Cerebellar nuclear complex (tissue), 1 donor: Measurements from ENCODE around the gene ANK3.

ENCODE experiments used
- DNase-seq, 2 experiments: peaks; one replicate each; lab custom pipeline; 2025; lab: John Stamatoyannopoulos, UW

ANK3 gene

GRCh38 chr10:60389413-60390025 is at the start of gene ANK3:
Gene ANK3, minus strand, starts transcription at chr10:60389875. Its CDS starts 337 bp downstream, at chr10:60389538.
- peak; percentile 11 to 65 for DNase-seq

- DNase-seq, result peak in 1 of 2 experiments; percentile 85
Observed at GRCh38 chr10:60434418-60435046, 44.9 kb upstream of the ANK3 start.

GRCh38 chr10:60433684-60434083 is 44.0 kb upstream of the ANK3 start:
- no peak for DNase-seq

- no peak for DNase-seq
Observed at GRCh38 chr10:60430836-60431597, 41.3 kb upstream of the ANK3 start.

GRCh38 chr10:60430017-60430416 is 40.3 kb upstream of the ANK3 start:
- peak; percentile 12 to 56 for DNase-seq

- peak; percentile 54 to 85 for DNase-seq
Observed at GRCh38 chr10:60429084-60429849, 39.6 kb upstream of the ANK3 start.

- no peak for DNase-seq
Observed at GRCh38 chr10:60428387-60428737, 38.7 kb upstream of the ANK3 start.

- DNase-seq, result no peak
Observed at GRCh38 chr10:60427709-60428386, 38.2 kb upstream of the ANK3 start.

GRCh38 chr10:60427148-60427547 is 37.5 kb upstream of the ANK3 start:
- DNase-seq, result no peak

GRCh38 chr10:60426425-60426824 is 36.8 kb upstream of the ANK3 start:
- DNase-seq, result no peak

GRCh38 chr10:60425392-60426110 is 35.9 kb upstream of the ANK3 start:
- DNase-seq, result no peak

- no peak for DNase-seq
Observed at GRCh38 chr10:60424971-60425370, 35.3 kb upstream of the ANK3 start.

- DNase-seq, result no peak
Observed at GRCh38 chr10:60423920-60424319, 34.2 kb upstream of the ANK3 start.

- no peak for DNase-seq
Observed at GRCh38 chr10:60422809-60423208, 33.1 kb upstream of the ANK3 start.

- no peak for DNase-seq
Observed at GRCh38 chr10:60420991-60421894, 31.6 kb upstream of the ANK3 start.

- no peak for DNase-seq
Observed at GRCh38 chr10:60419249-60419648, 29.6 kb upstream of the ANK3 start.

GRCh38 chr10:60417901-60418300 is 28.2 kb upstream of the ANK3 start:
- no peak for DNase-seq

GRCh38 chr10:60417024-60417423 is 27.3 kb upstream of the ANK3 start:
- DNase-seq, result no peak

GRCh38 chr10:60414877-60415585 is 25.4 kb upstream of the ANK3 start:
- no peak for DNase-seq
